Measurements from ENCODE around the gene CHST11.

The CHST11 gene

GRCh38 chr12:104720339-104721038, 263.7 kb downstream of the CHST11 start:
- DNase-seq (ENCODE audit: low read depth in 3 of 3): peak; percentile 13 to 33 (median 14)

GRCh38 chr12:104721039-104721405, 264.3 kb downstream of the CHST11 start:
- no peak for DNase-seq (ENCODE audit: low read depth in 3 of 3)

- DNase-seq (ENCODE audit: low read depth in 3 of 3): no peak
Observed at GRCh38 chr12:104721936-104722335, 265.2 kb downstream of the CHST11 start.

- no peak for DNase-seq (ENCODE audit: low read depth in 3 of 3)
Observed at GRCh38 chr12:104722601-104723534, 266.1 kb downstream of the CHST11 start.

GRCh38 chr12:104723895-104724294, 267.1 kb downstream of the CHST11 start:
- DNase-seq (ENCODE audit: low read depth in 3 of 3): no peak

GRCh38 chr12:104724992-104725585, 268.3 kb downstream of the CHST11 start:
- DNase-seq (ENCODE audit: low read depth in 3 of 3): no peak

GRCh38 chr12:104725610-104726009, 268.9 kb downstream of the CHST11 start:
- DNase-seq (ENCODE audit: low read depth in 3 of 3): no peak

- no peak for DNase-seq (ENCODE audit: low read depth in 3 of 3)
Observed at GRCh38 chr12:104727726-104728465, 271.1 kb downstream of the CHST11 start.

GRCh38 chr12:104729091-104729490, 272.3 kb downstream of the CHST11 start:
- no peak for DNase-seq (ENCODE audit: low read depth in 3 of 3)

- DNase-seq (ENCODE audit: low read depth in 3 of 3): no peak
Observed at GRCh38 chr12:104729610-104730446, 273.1 kb downstream of the CHST11 start.

- DNase-seq (ENCODE audit: low read depth in 3 of 3): no peak
Observed at GRCh38 chr12:104730763-104731162, 274.0 kb downstream of the CHST11 start.

GRCh38 chr12:104733717-104734175, 277.0 kb downstream of the CHST11 start:
- DNase-seq (ENCODE audit: low read depth in 3 of 3): no peak

GRCh38 chr12:104734541-104735095, 277.9 kb downstream of the CHST11 start:
- no peak for DNase-seq (ENCODE audit: low read depth in 3 of 3)

GRCh38 chr12:104735801-104736200, 279.1 kb downstream of the CHST11 start:
- DNase-seq (ENCODE audit: low read depth in 3 of 3): no peak

- no peak for DNase-seq (ENCODE audit: low read depth in 3 of 3)
Observed at GRCh38 chr12:104736307-104736706, 279.6 kb downstream of the CHST11 start.

- DNase-seq (ENCODE audit: low read depth in 3 of 3): no peak
Observed at GRCh38 chr12:104737113-104737512, 280.4 kb downstream of the CHST11 start.

- DNase-seq (ENCODE audit: low read depth in 3 of 3): no peak
Observed at GRCh38 chr12:104737791-104738301, 281.1 kb downstream of the CHST11 start.

GRCh38 chr12:104738331-104738730, 281.6 kb downstream of the CHST11 start:
- no peak for DNase-seq (ENCODE audit: low read depth in 3 of 3)

GRCh38 chr12:104738776-104739642, 282.3 kb downstream of the CHST11 start:
- DNase-seq (ENCODE audit: low read depth in 3 of 3): no peak
